Measurements from ENCODE around the gene ANKRD11.
"Not testable (repeated sequence)": the region's sequence is repeated elsewhere in the genome, so short reads cannot be mapped to it uniquely, and the experiment has no call there.

ANKRD11 gene

GRCh38 chr16:89304941-89305705, 185.2 kb downstream of the ANKRD11 start:
- H3K4me3 ChIP-seq (ENCODE audit: low read depth, low read length) = no peak overlapping the region
- no peak for TF ChIP-seq CTCF (conservative IDR thresholded peaks at IDR 0.05; ENCODE audit: low read depth, low read length)
- DNase-seq (ENCODE audit: low read depth) = no peak

GRCh38 chr16:89304181-89304851, 186.0 kb downstream of the ANKRD11 start:
- TF ChIP-seq CTCF (conservative IDR thresholded peaks at IDR 0.05; ENCODE audit: low read depth, low read length) = no peak
- no peak overlapping the region for H3K4me3 ChIP-seq (ENCODE audit: low read depth, low read length)
- no peak for DNase-seq (ENCODE audit: low read depth)

DNA sequence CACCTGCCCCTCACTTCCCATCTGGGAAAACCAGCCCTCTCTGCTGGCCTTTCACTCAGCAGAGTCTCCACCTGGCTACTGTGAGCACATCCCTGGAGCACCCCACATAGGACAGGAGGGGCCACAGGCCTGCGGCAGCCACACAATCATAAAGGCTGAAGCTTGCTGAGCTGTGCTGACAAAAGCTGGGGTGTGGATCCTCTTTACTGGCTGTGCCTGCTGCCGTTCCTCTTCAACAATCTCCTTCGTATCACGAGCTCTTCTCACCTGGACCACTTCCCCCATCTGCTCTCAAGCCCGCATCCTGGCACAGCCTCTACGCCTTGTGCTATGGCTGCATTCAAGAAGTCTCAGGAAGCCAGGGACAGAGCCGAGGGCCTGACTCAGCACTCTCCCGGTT, 186.7 kb downstream of the ANKRD11 start:
- TF ChIP-seq CTCF (conservative IDR thresholded peaks at IDR 0.05; ENCODE audit: low read depth, low read length) = no peak
- no peak overlapping the region for H3K4me3 ChIP-seq (ENCODE audit: low read depth, low read length)
- DNase-seq (ENCODE audit: low read depth) = no peak

DNA sequence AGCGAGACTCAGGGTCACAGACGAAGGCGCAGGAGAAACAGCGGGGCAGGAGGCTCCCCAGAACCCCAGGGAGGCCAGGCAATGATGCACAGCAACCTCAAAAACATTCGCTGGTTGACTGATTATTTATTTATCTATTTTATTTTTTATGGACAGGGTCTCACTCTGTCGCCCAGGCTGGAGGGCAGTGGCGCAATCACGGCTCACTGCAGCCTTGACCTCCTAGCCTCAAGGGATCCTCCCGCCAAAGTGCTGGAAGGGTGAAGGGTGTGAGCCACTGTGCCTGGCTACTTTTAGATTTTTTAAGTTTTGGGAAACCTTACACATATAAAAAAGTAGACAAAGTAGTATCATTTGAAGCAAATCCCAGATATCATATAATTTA, 189.4 kb downstream of the ANKRD11 start:
- DNase-seq (ENCODE audit: low read depth) = no peak
- no peak overlapping the region for H3K4me3 ChIP-seq (ENCODE audit: low read depth, low read length)
- no peak for TF ChIP-seq CTCF (conservative IDR thresholded peaks at IDR 0.05; ENCODE audit: low read depth, low read length)

GRCh38 chr16:89300311-89300975, 189.9 kb downstream of the ANKRD11 start:
- H3K4me3 ChIP-seq (ENCODE audit: low read depth, low read length) = no peak overlapping the region
- DNase-seq (ENCODE audit: low read depth) = peak; percentile 76
- TF ChIP-seq CTCF (conservative IDR thresholded peaks at IDR 0.05; ENCODE audit: low read depth, low read length) = no peak

DNA sequence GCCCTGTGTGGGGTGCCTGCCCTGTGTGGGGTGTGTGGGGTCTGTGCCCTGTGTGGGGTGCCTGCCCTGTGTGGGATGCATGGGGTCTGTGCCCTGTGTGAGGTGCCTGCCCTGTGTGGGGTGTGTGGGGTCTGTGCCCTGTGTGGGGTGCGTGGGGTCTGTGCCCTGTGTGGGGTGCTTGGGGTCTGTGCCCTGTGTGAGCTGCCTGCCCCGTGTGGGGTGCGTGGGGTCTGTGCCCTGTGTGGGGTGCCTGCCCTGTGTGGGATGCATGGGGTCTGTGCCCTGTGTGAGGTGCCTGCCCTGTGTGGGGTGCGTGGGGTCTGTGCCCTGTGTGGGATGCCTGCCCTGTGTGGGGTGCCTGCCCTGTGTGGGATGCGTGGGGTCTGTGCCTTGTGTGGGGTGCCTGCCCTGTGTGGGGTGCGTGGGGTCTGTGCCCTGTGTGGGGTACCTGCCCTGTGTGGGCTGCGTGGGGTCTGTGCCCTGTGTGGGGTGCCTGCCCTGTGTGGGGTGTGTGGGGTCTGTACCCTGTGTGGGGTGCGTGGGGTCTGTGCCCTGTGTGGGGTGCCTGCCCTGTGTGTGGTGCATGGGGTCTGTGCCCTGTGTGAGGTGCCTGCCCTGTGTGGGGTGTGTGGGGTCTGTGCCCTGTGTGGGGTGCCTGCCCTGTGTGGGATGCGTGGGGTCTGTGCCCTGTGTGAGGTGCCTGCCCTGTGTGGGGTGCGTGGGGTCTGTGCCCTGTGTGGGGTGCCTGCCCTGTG, 190.8 kb downstream of the ANKRD11 start:
- DNase-seq (ENCODE audit: low read depth) = not testable (repeated sequence)

More for the DNA sequence above, 190.8 kb downstream of the ANKRD11 start:
- not testable (repeated sequence) for H3K4me3 ChIP-seq (ENCODE audit: low read depth, low read length)

Measured in choroid plexus epithelial cell (primary cell).